GM19043 (cell line): Measurements from ENCODE around the gene CCL26.
"Not testable (repeated sequence)": the region's sequence is repeated elsewhere in the genome, so short reads cannot be mapped to it uniquely, and the experiment has no call there.

Experiments used
- ATAC-seq: cut with Tn5 transposase; IDR thresholded peaks from one replicate; pipeline ENCODE4 v1.9.1; 2021; ENCODE audit warnings: low read depth; ENCODE audit not compliant: unreplicated experiment

The CCL26 gene

GRCh38 chr7:75793676-75794075, 21.7 kb upstream of the CCL26 start:
- ATAC-seq = no peak

DNA sequence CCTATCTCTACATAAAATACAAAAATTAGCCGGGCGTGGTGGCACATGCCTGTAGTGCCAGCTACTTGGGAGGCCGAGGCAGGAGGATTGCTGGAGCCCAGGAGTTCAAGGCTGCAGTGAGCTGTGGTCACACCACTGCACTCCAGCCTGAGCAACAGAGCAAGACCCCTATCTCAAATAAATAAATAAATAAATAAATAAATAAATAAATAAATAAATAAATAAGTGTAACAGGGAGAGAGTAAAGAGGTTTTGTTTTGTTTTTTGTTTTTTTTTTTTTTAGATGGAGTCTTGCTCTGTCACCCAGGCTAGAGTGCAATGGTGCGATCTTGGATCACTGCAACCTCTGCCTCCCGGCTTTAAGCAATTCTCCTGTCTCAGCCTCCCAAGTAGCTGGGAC, 20.6 kb upstream of the CCL26 start:
- not testable (repeated sequence) for ATAC-seq

- no peak for ATAC-seq
These were observed 17.4 kb upstream of the CCL26 start for GRCh38 chr7:75789361-75789924.

DNA sequence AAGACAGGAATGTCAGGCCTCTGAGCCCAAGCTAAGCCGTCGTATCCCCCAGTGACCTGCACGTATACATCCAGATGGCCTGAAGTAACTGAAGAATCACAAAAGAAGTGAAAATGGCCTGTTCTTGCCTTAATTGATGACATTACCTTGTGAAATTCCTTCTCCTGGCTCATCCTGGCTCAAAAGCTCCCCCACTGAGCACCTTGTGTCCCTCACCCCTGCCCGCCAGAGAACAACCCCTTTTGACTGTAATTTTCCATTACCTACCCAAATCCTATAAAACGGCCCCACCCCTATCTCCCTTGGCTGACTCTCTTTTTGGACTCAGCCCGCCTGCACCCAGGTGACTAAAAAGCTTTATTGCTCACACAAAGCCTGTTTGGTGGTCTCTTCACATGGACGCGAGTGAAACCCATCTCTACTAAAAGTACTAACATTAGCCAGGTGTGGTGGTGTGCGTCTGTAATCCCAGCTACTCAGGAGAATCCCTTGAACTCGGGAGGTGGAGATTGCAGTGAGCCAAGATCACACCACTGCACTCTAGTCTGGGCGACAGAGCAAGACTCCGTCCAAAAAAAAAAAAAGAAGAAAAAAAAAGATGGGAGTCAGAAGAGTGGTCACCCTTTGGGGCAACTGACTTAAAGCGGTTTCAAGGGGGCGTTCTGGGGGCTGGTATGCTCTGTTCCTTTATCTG, 16.3 kb upstream of the CCL26 start:
- not testable (repeated sequence) for ATAC-seq

- not testable (repeated sequence) for ATAC-seq
These were observed 11.0 kb upstream of the CCL26 start for GRCh38 chr7:75783058-75783457.

GRCh38 chr7:75780647-75781273, 8.7 kb upstream of the CCL26 start:
- ATAC-seq = not testable (repeated sequence)

GRCh38 chr7:75779516-75779915, 7.5 kb upstream of the CCL26 start:
- not testable (repeated sequence) for ATAC-seq

DNA sequence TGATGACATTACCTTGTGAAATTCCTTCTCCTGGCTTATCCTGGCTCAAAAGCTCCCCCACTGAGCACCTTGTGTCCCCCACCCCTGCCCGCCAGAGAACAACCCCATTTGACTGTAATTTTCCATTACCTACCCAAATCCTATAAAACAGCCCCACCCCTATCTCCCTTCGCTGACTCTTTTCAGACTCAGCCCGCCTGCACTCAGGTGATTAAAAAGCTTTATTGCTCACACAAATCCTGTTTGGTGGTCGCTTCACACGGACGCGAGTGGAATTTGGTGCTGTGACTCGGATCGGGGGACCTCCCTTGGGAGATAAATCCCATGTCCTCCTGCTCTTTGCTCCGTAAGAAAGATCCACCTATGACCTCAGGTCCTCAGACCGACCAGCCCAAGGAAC, 7.0 kb upstream of the CCL26 start:
- not testable (repeated sequence) for ATAC-seq

GRCh38 chr7:75776295-75776971, 4.4 kb upstream of the CCL26 start:
- no peak for ATAC-seq

- ATAC-seq = not testable (repeated sequence)
These were observed 1.9 kb upstream of the CCL26 start for GRCh38 chr7:75773958-75774357.

DNA sequence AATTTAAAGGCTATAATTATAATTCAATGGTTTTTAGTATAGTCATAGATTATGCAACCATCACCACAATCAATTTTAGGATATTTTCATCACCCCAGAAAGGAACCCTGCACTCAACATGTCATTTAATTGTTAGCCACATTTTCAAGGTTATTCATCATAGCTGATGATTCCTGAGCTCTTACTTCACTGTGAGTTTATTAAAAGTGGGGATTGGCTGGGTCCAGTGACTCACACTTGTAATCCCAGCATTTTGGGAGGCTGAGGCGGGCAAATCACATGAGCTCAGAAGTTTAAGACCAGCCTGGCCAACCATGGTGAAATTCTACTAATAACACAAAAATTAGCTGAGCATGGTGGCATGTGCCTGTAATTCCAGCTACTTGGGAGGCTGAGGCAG, 787 bp downstream of the CCL26 start:
- no peak for ATAC-seq

- ATAC-seq = peak; percentile 49
These were observed 9.6 kb downstream of the CCL26 start for GRCh38 chr7:75762350-75762917.

GRCh38 chr7:75761801-75762200, 10.2 kb downstream of the CCL26 start:
- not testable (repeated sequence) for ATAC-seq

DNA sequence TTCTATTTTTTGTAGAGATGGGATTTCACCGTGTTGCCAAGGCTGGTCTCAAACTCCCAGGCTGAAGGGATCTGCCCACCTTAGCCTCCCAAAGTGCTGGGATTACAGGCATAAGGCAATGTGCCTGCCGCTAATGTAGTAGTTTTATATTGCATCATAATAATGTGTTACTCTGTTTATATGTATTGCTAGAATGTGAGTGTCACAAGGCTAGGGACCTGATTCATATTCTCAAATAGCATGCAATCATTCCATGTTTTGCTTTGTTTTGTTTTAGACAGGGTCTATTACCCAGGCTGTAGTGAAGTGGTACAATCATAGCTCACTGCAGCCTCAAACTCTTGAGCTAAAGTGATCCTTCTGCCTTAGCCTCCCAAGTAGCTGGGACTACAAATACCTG, 13.5 kb downstream of the CCL26 start:
- ATAC-seq = no peak

DNA sequence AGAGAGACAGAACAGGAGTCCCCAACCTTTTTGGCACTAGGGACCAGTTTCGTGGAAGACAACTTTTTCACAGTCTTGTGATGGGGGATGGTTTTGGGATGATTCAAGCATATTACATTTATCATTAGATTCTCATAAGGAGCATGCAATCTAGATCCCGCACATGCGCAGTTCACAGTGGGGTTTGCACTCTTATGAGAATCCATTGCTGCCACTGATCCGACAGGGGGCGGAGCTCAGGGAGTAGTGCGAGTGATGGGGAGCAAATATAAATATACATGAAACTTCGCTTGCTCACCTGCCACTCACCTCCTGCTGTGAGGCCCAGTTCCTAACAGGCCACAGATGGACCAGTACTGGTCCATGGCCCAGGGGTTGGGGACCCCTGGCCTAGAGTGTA, 14.2 kb downstream of the CCL26 start:
- no peak for ATAC-seq

DNA sequence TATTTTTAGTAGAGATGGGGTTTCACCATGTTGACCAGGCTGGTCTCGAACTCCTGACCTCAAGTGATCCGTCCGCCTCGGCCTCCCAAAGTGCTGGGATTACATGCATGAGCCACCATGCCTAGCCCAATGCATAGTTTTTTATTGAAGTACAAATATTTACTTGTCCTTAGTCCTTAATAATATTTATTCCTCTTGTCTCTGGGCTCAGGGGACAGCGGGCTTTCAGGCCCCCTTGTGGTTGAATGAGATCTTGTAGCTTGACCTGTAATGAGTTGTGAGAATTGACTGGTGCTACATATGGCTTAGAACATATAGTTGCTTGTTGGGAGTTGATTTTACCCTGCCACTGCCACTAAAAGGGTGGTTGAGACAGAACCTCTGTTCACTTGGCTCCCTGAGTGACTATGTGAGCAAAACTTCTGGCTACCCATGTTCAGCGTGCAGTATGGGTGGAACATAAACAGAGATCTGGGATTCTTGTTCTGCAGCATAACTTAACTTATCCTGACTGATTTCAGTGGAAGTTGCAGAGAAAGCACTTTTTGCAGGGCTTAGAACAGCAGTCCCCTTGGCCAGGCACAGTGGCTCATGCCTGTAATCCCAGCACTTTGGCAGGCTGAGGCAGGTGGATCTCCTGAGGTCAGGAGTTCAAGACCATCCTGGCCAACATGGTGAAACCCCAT, 14.9 kb downstream of the CCL26 start:
- no peak for ATAC-seq

- no peak for ATAC-seq
These were observed 15.6 kb downstream of the CCL26 start for GRCh38 chr7:75756206-75756990.

DNA sequence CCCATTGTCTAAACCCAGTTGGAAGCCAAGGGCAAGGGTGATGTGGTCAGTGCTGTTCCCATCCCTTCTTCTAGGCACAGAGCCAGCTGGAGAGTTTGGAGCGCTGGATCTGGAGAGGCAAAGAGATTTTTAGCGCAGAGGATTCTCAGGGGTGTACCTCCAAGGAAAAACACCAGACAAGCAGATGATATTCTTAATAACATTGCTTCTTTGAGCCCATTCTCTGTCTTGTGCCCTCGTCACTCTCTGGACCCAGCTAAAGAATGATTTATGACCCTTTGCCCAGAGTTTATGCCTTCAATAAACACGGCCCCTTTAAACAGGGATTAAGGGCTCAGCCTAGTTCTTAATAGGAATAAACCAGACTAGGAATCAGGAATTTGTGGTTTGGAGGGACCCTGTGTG, 28.6 kb downstream of the CCL26 start:
- no peak for ATAC-seq

GRCh38 chr7:75740846-75741497, 31.0 kb downstream of the CCL26 start:
- no peak for ATAC-seq
